HEK293T (cell line): Measurements from ENCODE around the gene PYY.

Experiments used
- BHLHE40 ChIP-seq: fragments of 450-650 bp; IDR thresholded peaks from 2 replicates; pipeline ENCODE4 v1.6.1; 2016; ENCODE audit warnings: mild to moderate bottlenecking, moderate library complexity, borderline replicate concordance
- ELF4 ChIP-seq: fragments of 450-650 bp; IDR thresholded peaks from 2 replicates; pipeline ENCODE4 v1.6.1; 2017; ENCODE audit warnings: antibody characterized with exemption
- FOXM1 ChIP-seq: fragments of 450-650 bp; IDR thresholded peaks from 2 replicates; pipeline ENCODE4 v1.6.1; 2017; ENCODE audit warnings: mild to moderate bottlenecking, borderline replicate concordance
- HDGF ChIP-seq: fragments of 450-650 bp; IDR thresholded peaks from 2 replicates; pipeline ENCODE4 v1.6.1; 2017; ENCODE audit warnings: antibody characterized with exemption, borderline replicate concordance
- LEF1 ChIP-seq: fragments of 450-650 bp; IDR thresholded peaks from 2 replicates; pipeline ENCODE4 v1.6.1; 2017; ENCODE audit warnings: mild to moderate bottlenecking, borderline replicate concordance
- SP1 ChIP-seq: fragments of 450-650 bp; IDR thresholded peaks from 2 replicates; pipeline ENCODE4 v1.6.1; 2017
- TARDBP ChIP-seq: fragments of 450-650 bp; IDR thresholded peaks from 2 replicates; pipeline ENCODE4 v1.6.1; 2016
- ZNF384 ChIP-seq: fragments of 450-650 bp; IDR thresholded peaks from 2 replicates; pipeline ENCODE4 v1.6.1; 2016
- TF ChIP-seq, protein P1 (sequence below): fragments of 450-650 bp; IDR thresholded peaks from 2 replicates; pipeline ENCODE4 v1.6.1; 2016

DNA sequence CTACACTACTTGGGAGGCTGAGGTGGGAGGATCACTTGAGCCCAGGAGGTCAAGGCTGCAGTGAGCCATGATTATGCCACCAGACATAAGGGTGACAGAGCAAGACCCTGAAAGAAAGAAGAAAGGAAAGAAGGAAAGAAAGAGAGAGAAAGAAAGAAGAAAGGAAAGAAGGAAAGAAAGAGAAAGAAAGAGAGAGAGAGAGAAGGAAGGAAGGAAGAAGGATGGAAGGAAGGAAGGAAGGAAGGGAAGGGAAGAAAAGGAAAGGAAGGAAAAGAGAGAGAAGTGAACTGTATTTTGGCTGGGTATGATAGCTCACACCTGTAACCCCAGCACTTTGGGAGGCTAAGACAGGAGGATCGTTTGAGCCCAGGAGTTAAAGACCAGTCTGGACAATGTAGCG lies 24.3 kb upstream of the PYY start:
- TF ChIP-seq FOXM1 = no peak
- no peak for TF ChIP-seq HDGF
- TF ChIP-seq SP1 = no peak
- TF ChIP-seq ELF4 = no peak
- no peak for TF ChIP-seq BHLHE40
- TF ChIP-seq TARDBP = no peak
- no peak for TF ChIP-seq ZNF384
- TF ChIP-seq, protein P1, sequence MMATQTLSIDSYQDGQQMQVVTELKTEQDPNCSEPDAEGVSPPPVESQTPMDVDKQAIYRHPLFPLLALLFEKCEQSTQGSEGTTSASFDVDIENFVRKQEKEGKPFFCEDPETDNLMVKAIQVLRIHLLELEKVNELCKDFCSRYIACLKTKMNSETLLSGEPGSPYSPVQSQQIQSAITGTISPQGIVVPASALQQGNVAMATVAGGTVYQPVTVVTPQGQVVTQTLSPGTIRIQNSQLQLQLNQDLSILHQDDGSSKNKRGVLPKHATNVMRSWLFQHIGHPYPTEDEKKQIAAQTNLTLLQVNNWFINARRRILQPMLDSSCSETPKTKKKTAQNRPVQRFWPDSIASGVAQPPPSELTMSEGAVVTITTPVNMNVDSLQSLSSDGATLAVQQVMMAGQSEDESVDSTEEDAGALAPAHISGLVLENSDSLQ = no peak
- TF ChIP-seq LEF1 = no peak
